Inflammatory macrophage treated with lipopolysaccharide for 4 hours (primary cell): Measurements from ENCODE around the gene HBD.

Experiments used
- DNase-seq: peaks from one replicate; pipeline ENCODE4 v3.0.0-alpha.2; 2020

The HBD gene

DNA sequence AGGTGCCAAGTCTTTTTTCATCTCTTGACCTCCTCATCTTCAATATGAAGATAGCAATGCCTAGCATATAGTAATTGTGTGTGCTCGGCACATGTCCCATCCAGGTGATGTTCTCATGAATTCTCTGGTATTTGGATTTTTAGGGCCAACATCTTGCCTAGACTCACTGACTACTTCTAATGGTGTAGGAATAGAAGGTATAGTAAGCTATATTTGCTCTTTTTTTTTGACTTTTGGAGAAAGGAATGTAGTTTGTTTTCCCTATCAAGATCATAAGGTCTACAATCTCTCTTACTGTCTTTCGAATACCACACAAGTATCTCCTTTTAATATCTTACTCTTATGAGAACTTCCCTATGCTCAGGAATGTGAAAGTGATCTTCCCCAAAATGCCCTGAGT, 3.2 kb downstream of the HBD start:
- no peak for DNase-seq

DNA sequence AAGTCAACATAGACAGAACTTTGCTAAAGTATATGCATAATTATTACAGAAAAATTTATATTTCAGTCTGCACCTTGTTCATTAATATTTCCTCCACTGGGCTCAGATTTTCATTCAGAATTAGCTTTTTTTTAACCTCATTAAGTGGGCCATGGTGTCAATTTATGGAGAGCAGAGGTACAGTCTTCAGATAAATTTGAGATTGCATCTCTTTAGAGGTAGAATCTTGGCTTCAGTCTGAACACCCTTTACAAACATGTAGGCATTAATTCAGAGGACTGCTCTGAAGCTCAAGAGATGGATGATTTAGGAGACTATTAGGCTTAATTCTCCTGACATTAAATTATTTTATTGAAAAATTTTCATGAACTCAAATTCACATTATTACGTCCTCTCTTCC, 4.0 kb downstream of the HBD start:
- DNase-seq, result no peak

DNA sequence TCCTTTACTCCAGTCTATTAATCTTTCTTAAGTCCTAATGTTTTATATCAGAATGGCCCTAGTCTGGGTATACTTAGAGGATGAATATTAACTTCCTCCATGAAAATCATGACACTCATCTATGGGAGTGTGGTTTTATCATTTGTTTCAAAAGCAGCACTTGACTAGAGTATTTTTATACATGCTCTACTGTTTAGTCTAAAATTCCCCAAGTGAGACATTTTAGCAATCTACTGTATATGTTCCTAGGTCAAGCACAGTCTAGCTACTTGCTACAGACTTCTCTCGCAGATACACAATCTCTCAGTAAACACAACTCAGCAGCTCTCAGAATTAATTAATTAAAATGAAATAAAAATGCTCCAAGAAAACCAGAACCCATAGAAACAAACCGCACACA, 4.5 kb downstream of the HBD start:
- DNase-seq, result no peak

DNA sequence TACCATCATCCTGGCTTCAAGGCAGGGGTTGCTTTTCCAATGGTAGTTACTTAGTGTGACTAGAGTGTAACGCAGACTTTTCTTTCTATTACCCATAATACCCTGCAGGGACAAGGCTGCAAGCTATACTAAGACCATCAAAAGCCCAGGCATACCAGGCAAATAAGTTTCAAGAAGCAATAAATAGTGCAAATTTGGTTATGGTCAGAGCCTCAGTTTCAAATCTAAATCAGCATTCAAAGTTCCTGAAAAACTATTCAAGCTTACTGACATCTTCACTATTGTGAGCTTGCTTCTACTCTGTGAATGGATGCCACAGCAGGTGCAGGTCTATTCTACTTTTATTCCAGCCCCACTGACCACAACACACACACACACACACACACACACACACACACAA, 4.9 kb downstream of the HBD start:
- DNase-seq, result no peak

DNA sequence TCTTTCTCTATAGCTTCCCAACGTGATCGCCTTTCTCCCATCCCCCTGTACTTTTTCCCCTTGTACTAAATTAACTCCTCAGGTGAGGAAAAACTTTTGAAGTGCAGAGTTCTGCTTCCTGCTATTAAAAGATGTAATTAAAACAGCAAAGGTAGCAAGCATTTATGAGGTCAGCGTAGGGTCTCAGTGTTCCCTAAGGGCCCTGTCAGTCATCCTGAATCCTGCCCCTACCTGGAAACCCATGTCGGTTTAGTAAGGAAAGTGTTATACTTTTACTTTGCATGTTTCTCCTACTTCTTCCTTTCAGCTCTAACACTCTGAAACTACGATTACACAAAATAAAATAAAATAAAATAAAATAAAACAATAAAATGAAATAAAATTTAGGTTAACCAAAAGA, 6.2 kb downstream of the HBD start:
- DNase-seq, result no peak

DNA sequence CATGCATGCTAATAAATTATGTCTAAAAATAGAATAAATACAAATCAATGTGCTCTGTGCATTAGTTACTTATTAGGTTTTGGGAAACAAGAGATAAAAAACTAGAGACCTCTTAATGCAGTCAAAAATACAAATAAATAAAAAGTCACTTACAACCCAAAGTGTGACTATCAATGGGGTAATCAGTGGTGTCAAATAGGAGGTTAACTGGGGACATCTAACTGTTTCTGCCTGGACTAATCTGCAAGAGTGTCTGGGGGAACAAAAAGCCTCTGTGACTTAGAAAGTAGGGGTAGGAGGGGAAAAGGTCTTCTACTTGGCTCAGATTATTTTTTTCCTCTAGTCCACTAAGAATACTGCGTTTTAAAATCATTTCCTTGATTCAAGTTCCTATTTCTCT, 6.6 kb downstream of the HBD start:
- no peak for DNase-seq

DNA sequence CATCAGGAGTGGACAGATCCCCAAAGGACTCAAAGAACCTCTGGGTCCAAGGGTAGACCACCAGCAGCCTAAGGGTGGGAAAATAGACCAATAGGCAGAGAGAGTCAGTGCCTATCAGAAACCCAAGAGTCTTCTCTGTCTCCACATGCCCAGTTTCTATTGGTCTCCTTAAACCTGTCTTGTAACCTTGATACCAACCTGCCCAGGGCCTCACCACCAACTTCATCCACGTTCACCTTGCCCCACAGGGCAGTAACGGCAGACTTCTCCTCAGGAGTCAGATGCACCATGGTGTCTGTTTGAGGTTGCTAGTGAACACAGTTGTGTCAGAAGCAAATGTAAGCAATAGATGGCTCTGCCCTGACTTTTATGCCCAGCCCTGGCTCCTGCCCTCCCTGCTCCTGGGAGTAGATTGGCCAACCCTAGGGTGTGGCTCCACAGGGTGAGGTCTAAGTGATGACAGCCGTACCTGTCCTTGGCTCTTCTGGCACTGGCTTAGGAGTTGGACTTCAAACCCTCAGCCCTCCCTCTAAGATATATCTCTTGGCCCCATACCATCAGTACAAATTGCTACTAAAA, 7.5 kb downstream of the HBD start, which contains the start of gene HBB:
Gene HBB, minus strand, starts transcription at position 340 of the 579 bp plus-strand sequence. Its CDS starts 50 bp downstream, at position 290.
- DNase-seq, result no peak

DNA sequence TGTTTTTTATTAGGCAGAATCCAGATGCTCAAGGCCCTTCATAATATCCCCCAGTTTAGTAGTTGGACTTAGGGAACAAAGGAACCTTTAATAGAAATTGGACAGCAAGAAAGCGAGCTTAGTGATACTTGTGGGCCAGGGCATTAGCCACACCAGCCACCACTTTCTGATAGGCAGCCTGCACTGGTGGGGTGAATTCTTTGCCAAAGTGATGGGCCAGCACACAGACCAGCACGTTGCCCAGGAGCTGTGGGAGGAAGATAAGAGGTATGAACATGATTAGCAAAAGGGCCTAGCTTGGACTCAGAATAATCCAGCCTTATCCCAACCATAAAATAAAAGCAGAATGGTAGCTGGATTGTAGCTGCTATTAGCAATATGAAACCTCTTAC, 8.8 kb downstream of the HBD start:
- no peak for DNase-seq

DNA sequence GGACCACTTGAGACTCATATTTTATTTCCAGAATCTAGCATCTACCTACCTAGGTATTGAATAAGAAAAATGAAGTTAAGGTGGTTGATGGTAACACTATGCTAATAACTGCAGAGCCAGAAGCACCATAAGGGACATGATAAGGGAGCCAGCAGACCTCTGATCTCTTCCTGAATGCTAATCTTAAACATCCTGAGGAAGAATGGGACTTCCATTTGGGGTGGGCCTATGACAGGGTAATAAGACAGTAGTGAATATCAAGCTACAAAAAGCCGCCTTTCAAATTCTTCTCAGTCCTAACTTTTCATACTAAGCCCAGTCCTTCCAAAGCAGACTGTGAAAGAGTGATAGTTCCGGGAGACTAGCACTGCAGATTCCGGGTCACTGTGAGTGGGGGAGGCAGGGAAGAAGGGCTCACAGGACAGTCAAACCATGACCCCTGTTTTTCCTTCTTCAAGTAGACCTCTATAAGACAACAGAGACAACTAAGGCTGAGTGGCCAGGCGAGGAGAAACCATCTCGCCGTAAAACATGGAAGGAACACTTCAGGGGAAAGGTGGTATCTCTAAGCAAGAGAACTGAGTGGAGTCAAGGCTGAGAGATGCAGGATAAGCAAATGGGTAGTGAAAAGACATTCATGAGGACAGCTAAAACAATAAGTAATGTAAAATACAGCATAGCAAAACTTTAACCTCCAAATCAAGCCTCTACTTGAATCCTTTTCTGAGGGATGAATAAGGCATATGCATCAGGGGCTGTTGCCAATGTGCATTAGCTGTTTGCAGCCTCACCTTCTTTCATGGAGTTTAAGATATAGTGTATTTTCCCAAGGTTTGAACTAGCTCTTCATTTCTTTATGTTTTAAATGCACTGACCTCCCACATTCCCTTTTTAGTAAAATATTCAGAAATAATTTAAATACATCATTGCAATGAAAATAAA, 9.5 kb downstream of the HBD start:
- no peak for DNase-seq

DNA sequence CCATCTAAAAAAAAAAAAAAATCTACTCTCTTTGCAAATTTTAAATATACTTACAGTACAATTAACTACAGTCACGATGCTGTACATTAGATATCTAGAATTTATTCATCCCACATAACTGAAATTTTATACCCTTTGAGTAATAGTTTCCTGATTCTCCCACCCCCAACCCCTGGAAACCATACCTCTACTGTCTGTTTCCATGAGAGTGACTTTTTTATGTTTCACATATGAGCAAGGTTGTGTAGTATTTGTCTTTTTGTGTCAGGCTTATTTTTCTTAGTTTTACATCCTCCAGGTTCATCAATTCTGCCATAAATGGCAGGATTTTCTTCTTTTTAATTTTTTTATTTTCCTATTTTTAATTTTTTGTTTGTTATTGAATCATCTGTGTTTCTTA, 10.6 kb downstream of the HBD start:
- no peak for DNase-seq

DNA sequence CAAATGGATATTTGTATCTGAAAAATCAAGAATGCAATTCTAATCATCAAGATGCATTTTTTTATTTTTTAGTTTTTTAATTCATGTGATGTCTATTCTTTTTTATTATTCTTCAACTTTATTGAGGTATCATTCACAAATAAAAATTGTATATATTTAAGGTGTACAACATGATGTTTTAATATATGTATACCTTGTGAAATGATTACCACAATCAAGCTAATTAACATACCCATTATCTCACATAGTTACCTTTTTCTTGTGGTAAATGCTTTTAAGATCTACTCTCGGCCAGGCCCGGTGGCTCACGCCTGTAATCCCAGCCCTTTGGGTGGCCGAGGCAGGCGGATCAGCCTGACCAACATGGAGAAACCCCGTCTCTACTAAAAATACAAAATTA, 11.1 kb downstream of the HBD start:
- DNase-seq, result no peak

DNA sequence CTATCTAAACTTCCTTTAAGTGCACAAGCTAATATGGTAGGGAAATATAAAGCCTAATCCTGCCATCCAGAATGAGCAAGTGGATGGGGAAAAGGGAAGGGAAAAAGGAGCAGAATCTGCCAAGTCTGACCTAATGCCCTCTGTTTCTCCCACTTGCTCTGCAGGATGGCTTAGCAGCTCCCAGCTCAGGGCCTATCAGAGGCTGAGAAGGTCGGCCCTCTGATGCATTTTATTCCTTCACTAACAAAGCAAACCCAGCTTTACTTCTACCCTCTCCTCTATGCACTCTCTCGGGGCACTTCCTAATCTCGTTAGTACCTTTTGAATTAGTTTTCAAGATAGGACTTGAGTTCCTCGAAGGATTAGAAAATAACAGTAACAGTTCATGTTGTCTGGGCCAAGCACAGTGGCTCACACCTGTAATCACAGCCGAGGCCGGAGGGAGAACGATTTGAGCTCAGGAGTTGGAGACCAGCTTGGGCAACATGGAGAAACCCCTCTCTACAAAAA, 23.9 kb downstream of the HBD start:
- DNase-seq, result no peak

DNA sequence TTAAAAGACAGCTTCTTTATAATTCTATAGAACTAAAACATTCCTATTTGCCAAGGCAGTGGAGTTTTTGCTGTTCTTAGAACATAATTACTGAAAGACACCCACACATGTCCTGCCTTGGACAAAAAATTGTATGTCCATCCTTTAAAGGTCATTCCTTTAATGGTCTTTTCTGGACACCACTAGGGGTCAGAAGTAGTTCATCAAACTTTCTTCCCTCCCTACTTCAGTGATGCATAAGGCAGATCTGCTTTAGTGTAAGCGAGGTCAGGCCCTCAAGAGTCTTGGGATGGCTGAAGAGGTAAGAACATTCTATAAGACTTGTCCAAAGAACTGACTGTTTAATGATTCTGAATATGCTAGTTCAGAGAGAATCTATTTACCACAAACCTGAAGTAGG, 29.5 kb downstream of the HBD start:
- DNase-seq, result peak; percentile 57

DNA sequence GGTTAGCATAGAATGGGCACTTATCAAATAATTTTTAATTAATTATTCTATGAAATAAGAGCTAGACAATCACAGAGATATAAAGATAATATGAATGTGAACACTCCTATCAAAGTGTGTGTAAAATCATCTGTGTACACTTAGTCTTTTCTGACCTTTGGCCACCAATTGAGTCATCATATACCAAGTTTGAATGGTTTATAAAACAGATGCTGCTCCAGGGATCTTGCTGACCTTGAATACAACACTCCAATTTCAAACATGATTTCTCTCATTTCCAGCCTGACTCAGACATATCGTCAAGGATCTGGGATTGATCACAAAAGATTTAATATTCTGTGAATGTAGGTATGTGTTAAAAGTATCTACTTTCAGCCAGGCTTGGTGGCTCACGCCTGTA, 30.9 kb downstream of the HBD start:
- DNase-seq, result no peak

DNA sequence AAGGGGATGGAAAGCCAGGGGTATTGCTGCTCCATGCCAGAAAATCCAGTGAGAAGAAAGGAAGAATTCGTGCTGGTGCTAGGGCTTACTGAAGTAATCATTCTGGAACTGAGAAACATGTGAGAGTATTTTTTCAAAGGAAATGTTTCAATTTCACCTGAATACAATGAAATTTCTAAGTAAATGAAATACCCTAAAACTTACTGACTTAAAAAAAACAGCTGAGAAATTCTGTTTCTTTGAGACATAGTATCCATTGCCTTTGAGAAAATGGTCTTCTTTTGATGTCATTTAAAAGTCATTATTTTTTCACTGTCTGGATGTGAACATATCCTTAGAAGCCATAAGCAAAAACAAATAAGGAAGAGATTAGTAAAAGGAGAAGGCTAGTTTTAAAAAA, 33.7 kb downstream of the HBD start, which contains the start of gene OR51V1:
Gene OR51V1, minus strand, starts transcription at position 101 of the 400 bp plus-strand sequence. Its CDS starts 0 bp downstream, at position 101.
- DNase-seq, result no peak

DNA sequence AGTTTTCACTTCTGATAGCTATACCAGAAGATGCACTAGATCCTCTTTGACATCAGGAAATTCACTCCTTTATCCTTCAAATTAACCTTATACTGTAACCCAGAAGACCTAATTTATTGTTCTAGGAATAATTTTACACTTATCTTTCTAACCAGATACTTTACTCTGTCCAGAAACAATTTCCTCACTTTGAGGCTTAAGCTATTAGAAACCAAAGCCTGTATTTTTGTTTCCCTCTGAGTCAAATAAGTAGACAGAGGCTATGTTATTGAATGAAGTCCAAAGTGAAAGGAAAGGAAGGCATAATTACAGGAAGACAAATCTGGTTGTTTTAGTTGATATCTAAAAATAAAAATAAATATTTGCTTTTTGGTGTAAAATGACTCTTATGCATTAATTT, 36.0 kb downstream of the HBD start:
- DNase-seq, result no peak

DNA sequence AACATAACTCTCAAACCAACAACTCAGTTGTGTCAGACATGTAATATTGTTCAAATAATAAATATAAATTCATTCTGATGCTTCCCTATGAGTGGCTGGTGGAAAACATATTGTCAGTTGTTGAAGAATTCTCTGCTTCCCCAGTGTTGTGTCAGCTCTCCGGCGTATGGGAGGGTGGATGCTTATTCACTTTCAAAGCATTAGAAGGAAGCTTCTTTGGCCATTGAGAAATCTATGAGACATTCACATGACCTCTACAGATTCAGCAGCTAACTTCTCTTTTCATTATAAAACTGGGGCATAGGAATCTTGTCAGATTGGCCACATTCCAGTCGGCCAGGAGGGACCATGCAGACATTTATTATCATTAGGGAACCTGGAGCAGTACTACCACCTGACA, 36.7 kb downstream of the HBD start:
- DNase-seq, result peak; percentile 78

DNA sequence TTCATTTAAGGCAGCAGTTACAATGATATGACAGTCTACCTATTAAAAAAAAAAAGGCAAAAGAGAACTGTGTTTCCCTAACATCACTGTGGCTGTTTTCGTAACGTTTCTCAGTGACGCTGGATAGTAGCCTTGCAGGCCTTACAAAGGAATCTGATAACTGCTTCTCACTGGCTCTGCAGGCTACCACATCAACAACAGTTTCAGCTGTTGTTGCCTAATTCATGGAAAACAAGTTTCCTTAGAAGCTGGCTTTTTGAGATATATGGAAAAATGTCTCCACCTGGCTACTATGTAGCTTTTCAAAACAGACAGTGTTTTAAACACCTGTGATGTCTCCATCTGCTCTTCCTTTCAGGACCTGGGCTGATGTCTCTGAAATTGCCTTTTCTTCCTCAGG, 37.6 kb downstream of the HBD start:
- no peak for DNase-seq

DNA sequence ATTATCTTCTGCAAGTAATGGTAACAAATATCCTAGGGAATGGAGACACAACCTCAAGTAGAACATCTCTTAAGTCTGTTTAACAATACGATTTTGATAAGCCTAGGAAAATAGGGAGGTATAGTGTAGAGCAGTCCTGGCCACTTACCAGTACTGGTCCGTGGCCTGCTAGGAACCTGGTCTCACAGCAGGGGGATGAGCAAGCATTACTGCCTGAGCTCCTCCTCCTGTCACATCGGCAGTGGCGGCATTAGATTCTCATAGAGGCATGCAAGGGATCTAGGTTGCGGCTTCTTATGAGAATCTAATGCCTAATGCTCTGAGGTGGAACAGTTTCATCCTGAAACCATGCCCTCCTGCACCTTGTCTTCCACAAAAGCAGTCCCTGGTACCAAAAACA, 38.2 kb downstream of the HBD start:
- DNase-seq, result no peak

DNA sequence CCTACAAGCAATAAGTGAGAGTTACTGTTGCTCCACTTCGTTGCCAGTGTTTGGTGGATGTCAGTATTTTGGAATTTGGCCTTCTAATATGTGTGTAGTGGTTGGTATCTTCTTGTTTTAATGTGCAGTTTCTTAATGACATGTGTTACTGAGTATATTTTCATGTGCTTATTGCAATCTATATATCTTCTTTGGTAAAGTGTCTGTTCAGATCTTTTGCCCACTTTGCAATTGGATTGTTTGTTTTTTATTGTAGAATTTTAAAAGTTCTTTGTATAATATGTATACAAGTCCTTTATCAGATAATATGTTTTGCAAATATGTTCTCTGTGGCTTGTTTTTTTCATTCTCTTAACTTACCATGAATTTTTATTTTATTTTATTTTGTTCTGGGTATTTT, 41.5 kb downstream of the HBD start:
- no peak for DNase-seq

DNA sequence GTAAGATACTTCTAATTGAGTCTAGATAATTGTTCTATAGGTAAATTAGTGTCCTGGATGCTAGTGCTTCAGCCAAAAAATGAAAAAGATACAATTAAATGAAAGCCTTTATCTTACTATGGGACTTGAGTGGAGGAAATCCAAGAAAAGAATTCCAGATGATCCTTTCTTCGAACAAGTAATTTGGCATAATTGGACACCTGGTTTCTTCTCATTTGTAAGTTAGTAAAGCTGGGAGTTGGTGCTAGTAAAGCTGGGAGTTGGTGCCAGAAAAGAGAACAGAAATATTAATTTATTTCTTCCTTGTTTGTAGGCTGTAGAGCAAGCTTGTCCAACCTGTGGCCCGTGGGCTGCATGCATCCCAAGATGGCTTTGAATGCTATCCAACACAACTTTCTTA, 46.1 kb downstream of the HBD start:
- DNase-seq, result no peak
